Measurements from ENCODE around the gene PPRC1. TPM values are rescaled to one million over a fixed set of nuclear protein-coding genes. Genes with fewer than 3 reads are reported as not detected.

PPRC1 gene
- total and polyA plus RNA-seq, 4 donors, result 4.9 to 10.1 (median 8.7) TPM

- no peaks in the 10 kb centered on the region for H3K27me3 ChIP-seq (ENCODE audit: control insufficient read depth in 4 of 4, insufficient read depth in 4 of 4, low read length in 3 of 4)
- WGBS, result 48% methylated on average over 15 of the region's 15 CpGs
- H3K4me1 ChIP-seq (ENCODE audit: control insufficient read depth in 4 of 4, insufficient read depth in 4 of 4, low read length in 3 of 4), result peaks cover 11 to 45% (median 32%) of the 10 kb centered on the region in 4 donors
- peak overlapping the region; percentile 69 to 89 (median 83) for H3K4me3 ChIP-seq (ENCODE audit: low read depth in 1 of 3, low read length in 3 of 3)
- DNase-seq (ENCODE audit: low spot score), result no peak
- no peaks in the 10 kb centered on the region for H3K9me3 ChIP-seq (ENCODE audit: control insufficient read depth in 4 of 4, low read length in 3 of 4)
- peak overlapping the region; percentile 91 to 93 for H3K27ac ChIP-seq (ENCODE audit: low read depth in 1 of 2, low read length in 2 of 2)
- TF ChIP-seq NR2F2 (IDR thresholded peaks at IDR 0.05) (no peak), EGR1 (IDR thresholded peaks at IDR 0.05; ENCODE audit: low read depth in 2 of 2) (no peak), TAF1 (conservative IDR thresholded peaks at IDR 0.05) (no peak), HNF4A (conservative IDR thresholded peaks at IDR 0.05) (no peak), FOXA1 (IDR thresholded peaks at IDR 0.05) (no peak), FOXA2 (IDR thresholded peaks at IDR 0.05) (no peak), REST (IDR thresholded peaks at IDR 0.05) (no peak), RAD21 (IDR thresholded peaks at IDR 0.05) (no peak)
- no peaks in the 10 kb centered on the region for H3K36me3 ChIP-seq (ENCODE audit: control insufficient read depth in 4 of 4, insufficient read depth in 3 of 4, low read depth in 1 of 4, low read length in 3 of 4)
- peak overlapping the region; percentile 5 to 39 for H3K9ac ChIP-seq (ENCODE audit: low read depth in 1 of 2, low read length in 2 of 2)
These were observed 11.7 kb upstream of the PPRC1 start for GRCh38 chr10:102120991-102121738.

GRCh38 chr10:102121739-102122372, 11.0 kb upstream of the PPRC1 start:
- H3K4me1 ChIP-seq (ENCODE audit: control insufficient read depth in 4 of 4, insufficient read depth in 4 of 4, low read length in 3 of 4), result peaks cover 11 to 38% (median 26%) of the 10 kb centered on the region in 4 donors
- no peaks in the 10 kb centered on the region for H3K9me3 ChIP-seq (ENCODE audit: control insufficient read depth in 4 of 4, low read length in 3 of 4)
- no peak overlapping the region for H3K4me3 ChIP-seq (ENCODE audit: low read depth in 1 of 3, low read length in 3 of 3)
- H3K36me3 ChIP-seq (ENCODE audit: control insufficient read depth in 4 of 4, insufficient read depth in 3 of 4, low read depth in 1 of 4, low read length in 3 of 4), result no peaks in the 10 kb centered on the region
- WGBS, result 73% methylated on average over 6 of the region's 6 CpGs
- no peak overlapping the region for H3K9ac ChIP-seq (ENCODE audit: low read depth in 1 of 2, low read length in 2 of 2)
- TF ChIP-seq CTCF (IDR thresholded peaks at IDR 0.05; ENCODE audit: low read depth, low read length, missing input control) (no peak), RXRA (IDR thresholded peaks at IDR 0.05) (no peak), NR2F2 (IDR thresholded peaks at IDR 0.05) (no peak), ATF3 (IDR thresholded peaks at IDR 0.05) (no peak), GABPA (IDR thresholded peaks at IDR 0.05 in 1 of 2, conservative IDR thresholded peaks at IDR 0.05 in 1 of 2) (no peak), FOXA1 (IDR thresholded peaks at IDR 0.05) (no peak), SP1 (IDR thresholded peaks at IDR 0.05) (no peak), RAD21 (IDR thresholded peaks at IDR 0.05) (no peak), YY1 (IDR thresholded peaks at IDR 0.05) (no peak), EGR1 (IDR thresholded peaks at IDR 0.05; ENCODE audit: low read depth in 2 of 2) (no peak), MAX (IDR thresholded peaks at IDR 0.05) (no peak)
- no peaks in the 10 kb centered on the region for H3K27me3 ChIP-seq (ENCODE audit: control insufficient read depth in 4 of 4, insufficient read depth in 4 of 4, low read length in 3 of 4)
- peak overlapping the region in 1 of 2 donors; percentile 93 for H3K27ac ChIP-seq (ENCODE audit: low read depth in 1 of 2, low read length in 2 of 2)
- DNase-seq (ENCODE audit: low spot score), result no peak
